NCI-H345 treated with DMSO at 0.1 percent for 48 hours (cell line): ENCODE results near the gene CCDC32.

Experiments used
- DNase-seq: peaks from one replicate; lab custom pipeline; 2025; ENCODE audit not compliant: unreplicated experiment; lab: John Stamatoyannopoulos, UW

CCDC32 gene

DNA sequence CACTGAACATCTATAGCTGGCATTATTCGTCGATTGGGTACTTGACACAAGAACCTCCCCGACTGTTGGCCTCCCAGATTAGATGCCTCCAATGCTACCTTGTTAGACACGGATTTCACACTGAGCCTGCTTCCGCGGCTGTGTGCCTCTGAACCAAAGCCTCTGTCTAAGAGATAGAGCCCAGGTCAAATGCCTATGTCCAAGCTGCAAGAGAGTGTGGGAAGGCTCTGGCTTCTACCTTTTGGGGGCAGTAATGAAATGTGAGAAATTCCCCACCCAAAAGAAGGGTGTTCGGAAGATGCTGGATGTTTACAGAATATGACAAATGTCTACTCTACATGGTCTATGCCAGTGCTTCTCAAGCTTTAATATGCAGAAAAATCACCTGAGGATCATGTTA is 2.3 kb upstream of the CCDC32 start:
- no peak for DNase-seq

DNA sequence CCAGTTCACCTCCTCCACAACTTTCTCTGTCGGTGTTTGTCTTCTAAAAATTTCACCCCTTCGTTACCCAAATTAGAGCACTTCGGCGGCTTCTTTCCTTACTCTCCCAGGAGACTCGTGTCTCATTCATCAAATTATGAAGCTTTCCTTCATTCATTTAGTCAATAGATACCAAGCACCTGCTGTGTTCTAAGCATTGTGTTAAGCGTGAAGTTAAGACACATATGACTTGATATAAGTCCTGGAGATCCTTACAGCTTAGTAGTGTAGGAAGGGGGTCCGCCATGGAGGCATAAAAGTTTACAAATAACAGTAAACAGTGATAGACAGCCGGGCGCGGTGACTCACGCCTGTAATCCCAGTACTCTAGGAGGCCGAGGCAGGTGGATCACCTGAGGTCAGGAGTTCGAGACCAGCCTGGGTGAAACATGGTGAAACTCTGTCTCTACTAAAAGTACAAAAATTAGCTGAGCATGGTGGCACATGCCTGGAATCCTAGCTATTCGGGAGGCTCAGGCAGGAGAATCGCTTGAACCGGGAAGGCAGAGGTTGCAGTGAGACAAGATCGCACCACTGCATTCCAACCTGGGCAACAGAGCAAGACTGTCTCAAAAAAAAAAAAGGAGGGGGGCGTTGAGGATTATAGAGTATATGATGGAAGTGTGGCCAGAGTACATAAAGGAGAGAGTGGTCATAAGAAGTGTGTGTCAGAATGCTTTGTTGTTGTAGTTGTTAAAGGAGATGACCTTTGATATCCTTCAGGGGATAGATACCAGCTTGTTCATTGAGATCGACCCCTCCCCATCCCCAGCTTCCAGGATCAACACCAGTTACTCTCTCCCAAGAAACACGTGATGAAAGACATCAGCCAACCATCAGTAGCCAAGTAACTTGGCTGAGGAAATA is 744 bp upstream of the CCDC32 start:
- no peak for DNase-seq

DNA sequence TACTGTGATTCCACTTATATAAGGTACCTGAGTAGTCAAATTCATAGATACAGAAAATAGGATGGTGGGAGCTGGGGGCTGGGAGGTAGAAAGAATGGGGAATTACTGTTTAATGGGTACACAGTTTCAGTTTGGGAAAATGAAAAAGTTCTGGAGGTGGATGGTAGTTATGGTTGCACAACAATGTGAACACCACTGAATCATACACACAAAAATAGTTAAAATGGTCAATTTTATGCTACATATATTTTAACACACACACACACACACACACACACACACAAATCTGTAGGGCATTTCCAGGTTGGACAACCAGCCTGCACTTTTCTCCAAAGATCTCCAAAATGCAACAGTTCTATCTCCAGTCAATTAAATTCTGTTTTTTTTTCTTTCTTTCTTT is 1.4 kb downstream of the CCDC32 start:
- no peak for DNase-seq

DNA sequence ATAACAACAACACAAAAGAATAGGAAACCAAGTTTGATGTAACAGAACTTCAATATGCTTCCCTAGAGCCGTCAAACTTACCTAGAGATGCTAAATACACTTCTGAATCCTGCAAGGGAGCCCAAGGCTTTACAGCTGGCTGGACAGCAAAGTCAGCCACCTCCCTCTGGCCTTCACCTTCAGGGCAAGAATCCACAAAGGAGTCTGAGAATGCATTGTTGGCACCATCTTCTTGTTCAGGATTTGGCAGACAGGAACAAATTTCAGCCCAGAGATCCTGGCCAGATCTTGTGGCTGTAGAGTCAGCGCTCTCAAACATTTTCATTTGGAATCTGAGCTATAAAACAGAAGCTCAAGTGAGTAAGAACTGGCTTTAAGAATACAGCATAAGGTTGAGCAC is 2.2 kb downstream of the CCDC32 start:
- DNase-seq: no peak

DNA sequence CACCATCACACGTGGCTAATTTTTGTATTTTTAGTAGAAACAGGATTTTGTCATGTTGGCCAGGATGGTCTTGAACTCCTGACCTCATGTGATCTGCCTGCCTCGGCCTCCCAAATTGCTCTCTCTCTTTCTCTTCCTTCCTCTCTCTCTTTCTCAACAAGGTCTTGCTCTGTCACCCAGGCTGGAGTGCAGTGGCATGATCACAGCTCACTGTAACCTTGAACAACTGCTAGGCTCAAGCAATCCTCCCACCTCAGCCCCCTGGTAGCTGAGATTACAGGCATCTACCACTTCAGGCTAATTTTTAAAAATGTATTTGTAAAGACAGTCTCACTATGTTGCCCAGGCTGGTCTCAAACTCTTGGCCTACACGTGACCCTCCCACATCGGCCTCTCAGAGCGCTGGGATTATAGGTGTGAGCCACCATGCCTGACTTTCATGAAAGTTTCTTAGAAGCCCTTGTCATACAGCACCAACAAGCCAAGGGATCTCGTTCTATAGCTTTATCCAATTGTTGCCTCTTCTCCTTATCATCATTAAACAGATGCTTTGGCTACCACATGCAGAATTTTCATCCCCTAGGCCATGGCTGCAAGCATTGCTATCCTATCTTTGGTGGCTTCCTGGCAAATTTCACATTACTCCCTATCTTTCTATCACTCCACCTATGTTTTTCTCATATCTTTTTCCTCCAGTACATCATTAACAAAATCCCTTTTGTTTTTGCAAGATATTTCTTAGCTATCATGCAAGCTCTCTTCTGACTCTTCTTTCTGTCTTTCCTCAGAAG is 5.7 kb downstream of the CCDC32 start:
- no peak for DNase-seq

DNA sequence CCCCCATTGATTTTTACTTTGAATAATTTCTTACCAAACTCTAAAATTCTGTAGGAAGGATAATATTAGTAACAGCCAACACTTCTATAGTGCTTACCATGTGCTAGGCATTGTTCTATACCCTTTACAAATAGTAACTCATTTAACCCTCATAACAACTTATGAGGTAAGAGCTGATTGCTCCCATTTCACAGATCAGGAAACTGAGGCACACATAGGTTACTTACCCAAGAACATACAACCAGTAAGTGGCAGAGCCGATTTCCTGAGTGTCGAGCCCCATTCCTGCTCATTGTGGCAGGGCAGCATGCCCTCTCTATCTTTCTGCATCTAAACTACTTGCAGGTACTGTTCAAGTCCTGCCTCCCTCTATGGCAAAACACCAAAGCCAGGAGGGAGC is 9.0 kb downstream of the CCDC32 start:
- no peak for DNase-seq

DNA sequence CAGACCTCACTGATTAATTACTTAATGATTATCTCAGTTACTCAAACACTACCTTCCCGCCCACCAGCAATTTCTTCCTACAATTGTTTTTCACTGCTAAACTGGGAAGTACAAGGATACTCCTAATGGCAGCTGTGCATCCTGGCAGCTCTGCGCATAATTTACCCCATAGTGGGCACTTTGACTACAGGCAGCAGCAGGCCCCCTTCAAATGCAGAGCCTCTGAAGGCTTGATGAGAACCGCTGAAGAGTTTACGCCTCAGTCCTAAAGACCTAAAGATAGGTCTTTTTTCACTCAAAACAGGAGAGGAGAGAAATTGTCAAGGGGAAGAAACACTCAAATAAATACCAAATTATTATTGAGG is 10.7 kb downstream of the CCDC32 start:
- peak; percentile 1 for DNase-seq

DNA sequence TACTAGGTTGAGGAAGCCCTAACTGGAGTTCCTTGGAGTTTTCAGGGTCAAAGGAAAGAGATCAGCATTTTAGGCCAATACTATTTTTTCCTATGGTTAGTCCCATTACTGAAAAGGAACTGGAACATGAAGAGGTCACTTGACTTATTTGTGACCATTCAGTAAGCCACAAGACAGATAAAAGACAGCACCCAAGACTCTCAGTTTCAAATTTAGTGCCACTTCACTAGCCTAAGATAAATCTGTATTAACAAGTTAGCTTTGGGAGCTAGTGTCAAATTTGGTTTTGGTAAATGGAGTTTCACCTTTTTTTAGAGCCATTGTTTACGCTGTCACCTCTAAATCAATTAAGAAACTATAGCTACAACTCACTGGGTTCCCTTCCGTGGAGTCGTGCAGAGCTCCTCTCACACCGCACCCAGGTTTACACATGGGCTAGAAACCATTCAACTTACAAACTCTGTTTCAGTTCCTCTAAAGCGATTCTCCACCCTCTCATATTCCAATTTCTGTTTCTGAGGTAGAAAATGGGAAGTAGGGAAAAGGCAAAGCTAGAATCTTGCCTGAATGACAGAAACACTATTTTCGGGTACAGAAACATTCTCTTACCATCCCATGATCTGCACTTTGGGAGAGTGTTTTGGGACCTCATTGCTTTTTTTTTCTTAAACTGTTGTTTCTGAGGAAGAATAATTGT is 14.4 kb downstream of the CCDC32 start:
- DNase-seq: no peak

DNA sequence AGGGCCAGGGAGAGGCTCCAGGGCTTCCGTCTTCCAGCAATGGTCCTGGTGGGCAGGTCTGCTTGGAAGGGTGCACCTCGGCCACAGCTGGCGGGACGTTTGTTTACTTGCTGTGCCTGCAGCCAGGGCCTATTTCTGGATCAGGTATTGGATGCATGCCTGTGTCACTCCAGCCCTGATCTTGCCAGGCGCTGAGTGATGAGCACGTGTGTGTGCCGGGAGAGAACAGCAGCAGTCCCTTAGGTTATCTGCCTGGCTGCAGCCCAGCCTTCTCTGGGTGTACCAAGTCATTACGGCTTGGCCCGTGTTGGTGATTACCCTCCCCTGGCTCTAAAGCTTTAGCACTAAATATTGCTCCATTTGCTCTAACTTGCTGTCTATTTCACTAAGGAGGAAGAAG is 14.9 kb downstream of the CCDC32 start:
- no peak for DNase-seq

DNA sequence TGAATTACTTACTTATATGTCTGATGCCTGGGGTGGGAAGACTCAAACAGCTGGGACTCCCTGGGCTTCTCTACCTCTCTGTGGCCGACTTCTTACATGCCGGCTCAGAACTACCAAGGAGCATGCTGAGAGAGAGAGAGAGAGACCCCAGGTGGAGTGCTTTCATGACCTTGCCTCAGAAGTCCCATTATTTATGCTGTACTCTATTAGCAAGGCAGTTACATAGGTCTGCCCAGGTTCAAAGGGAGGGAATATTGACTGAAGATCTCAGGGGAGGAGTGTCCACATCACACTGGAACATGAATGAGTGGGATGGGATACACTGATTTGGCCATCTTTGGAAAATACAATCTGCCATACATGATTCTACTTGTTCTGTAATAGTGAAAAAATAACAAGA is 16.2 kb downstream of the CCDC32 start:
- DNase-seq: no peak

DNA sequence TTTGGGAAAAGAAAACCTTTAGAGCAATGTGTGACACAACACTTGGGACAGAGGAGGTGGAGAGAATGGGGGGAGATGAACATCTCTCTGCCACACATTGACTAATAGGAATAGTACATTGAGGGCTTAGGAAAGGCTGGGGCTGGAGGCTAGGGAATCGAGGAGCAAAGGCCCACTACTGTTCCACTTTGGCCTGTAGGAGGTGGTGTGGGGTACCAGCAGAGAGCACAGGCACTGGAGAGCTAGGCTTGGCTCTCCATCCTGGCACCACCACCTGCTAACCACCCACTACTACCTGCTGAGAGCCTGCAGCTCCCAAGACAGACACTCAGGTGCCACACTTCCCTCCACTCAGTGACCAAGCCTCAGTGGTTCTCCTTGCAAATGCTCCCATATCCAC is 19.4 kb downstream of the CCDC32 start:
- no peak for DNase-seq

DNA sequence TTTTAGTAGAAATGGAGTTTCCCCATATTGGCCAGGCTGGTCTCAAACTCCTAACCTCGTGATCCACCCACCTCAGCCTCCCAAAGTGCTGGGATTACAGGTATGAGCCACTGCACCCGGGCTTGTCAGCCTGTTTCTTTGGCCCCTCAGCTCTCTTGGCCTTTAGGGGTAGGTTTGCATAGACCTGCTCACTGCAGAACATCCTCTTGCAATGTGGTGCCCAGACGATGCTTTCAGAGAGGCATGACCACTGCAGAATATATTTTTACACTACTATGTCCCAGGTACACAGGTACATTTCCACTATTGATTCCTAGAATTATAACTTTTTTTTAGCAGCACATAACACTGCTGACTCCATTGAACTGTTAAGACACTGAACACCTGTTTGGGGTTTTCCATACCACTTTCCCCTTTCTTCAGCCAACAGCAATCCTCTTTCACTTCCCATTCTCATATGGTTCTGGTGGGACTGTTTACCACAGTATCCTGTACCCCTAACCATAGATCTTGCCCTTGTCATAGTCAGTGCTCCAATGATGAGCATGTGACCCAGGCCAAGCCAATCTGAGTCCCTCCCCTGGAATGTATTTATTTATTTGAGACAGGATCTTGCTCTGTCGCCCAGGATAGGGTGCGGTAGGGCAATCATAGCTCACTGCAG is 21.1 kb downstream of the CCDC32 start:
- DNase-seq: no peak

DNA sequence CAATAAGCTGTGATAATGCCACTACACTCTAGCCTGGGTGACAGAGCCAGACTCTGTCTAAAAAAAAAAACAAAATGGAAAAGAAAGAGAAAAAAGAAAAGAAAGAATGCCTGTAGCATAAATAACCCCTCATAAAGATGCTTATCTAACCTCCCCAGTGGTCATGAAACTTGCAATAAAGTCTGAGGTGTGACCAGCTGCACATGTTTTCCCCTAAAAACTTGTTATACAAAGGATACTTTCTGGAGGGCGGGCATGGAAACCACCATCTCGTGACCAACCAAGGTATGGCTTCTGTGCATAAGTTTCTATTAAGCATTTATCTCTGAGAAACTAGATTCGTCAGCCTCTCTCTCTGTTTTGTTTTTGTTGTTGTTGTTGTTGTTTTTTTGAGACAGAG is 21.8 kb downstream of the CCDC32 start:
- DNase-seq: no peak

DNA sequence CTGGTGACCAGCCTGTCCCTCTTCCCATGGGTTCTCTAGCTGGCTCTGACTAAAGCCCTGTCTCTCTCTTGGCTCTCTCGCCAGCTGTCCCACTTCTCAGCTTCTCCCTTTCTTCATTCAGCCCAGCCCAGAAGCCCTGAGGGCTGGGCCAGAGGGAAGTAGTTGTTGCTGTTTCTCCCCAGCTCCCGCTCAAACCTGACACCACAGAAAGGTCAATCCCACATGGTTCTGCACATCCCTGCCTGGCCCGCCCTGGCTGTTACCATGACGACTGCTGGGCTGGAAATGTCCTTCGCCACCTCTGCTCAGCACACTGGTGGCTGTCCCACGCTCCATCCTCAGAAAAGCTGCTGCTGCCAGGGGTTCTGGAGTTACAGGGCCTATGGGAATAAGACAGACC is 25.9 kb downstream of the CCDC32 start:
- no peak for DNase-seq

DNA sequence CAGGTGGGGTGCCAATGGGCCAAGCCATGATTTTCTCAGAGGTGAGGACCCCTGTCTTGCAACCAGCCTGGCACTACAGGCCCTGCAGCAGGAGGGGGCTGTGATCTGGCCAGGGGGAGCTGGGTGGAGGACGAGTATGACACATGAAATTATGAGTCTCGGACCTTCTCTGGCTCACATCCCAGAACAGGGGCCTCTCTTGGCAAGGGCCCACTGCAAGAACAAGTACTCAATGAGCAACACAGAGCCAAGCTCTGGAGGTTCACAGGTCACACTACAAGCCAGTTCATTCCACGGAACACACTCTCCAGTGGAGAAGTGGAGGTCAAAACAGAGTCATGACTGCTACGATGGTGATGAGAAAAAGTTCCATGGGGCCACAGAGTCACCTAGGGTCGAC is 28.3 kb downstream of the CCDC32 start:
- DNase-seq: no peak

DNA sequence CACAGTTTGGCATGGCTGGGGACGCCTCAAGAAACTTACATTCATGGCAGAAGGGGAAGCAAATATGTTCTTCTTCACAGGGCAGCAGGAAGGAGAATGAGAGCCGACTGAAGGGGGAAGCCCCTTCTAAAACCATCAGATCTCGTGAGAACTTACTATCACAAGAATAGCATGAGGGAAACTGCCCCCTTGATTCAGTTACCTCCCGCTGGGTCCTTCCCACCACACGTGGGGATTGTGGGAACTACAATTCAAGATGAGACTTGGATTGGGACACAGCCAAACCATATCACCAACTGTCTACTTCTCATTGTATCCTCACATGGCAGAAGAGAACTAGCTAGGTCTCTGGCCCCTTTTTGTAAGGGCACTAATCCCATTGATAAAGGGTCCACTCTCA is 30.5 kb downstream of the CCDC32 start:
- DNase-seq: no peak

DNA sequence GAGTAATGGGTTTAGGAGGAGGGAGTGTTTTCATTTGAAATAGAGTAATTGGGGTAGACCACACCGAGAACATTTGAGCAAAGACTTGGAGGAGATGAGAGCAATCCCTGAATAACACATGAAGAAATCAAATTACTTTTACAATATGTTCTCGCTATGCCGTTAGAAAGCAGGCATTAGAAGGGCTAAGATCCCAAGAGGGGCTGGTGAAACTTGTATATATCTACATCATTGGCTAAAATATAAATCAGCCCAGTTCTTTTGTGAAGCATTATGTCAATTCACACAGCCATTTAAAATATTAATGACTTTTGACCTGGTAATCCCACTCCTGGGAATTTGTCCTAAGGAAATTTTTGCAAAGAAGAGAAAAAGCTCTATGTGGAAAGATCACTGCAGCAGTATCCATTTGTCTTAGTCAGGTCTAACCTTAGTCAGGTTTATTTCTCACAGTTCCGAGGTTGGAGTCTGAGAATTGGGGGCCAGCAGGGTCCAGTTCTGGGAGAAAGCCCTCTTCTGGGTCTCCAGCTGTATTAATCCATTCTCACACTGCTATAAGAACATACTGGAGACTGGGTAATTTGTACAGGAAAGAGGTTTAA is 31.0 kb downstream of the CCDC32 start:
- DNase-seq: no peak

DNA sequence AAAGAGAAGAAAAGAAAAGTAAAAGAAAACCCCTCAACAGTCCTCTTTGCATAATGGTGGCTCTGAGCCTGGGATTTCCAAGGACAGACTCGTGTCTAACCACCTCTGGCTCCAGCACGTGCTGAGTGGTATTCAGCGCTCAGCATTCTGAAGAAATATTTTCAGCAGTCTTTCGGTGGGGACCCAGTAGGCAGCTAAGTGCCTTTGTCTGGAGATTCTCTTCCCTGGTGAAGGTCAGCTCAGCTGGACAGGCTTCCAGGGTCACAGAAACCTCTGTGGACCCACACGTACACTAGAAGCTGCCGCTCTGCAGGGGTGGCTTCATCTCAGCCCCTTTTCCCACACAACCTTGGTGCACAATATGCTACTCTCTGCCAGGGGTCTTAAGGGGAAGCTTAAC is 36.0 kb downstream of the CCDC32 start:
- DNase-seq: no peak

DNA sequence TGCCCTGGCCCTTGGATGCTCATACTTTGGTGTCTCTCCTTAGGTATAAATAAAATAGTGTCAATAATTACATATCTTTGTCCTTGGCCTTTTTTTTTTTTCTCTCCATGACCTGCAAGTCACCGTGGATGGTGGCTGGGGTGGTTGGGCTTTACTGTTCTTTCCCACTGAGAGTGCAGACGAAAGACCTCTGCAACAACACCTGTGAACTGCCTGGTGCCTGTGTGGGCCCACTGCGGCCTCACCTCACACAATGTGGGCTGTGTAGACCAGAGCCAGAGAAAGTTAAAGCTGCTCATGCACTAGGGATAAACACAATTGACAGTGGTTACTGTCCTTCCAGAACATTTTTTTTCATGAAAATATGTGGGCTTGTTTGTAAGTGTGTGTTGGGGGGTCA is 39.0 kb downstream of the CCDC32 start:
- no peak for DNase-seq

DNA sequence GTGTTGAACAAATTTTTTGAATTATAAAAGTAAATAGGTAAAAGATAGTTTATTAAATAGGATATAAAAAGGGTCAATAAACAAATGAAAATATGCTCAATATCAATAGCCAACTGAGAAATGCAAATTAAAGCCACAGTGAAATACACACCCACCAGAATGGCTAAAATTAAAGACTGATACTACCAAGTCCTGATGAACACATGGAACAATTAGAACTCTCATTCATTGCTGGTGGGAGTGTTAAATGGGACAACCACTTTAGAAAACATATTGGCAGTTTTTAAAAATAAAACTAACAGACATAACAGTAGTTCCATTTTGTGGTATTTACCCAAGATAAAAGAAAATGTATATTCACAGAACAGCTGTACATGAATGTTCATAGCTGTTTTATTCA is 41.2 kb downstream of the CCDC32 start:
- no peak for DNase-seq

DNA sequence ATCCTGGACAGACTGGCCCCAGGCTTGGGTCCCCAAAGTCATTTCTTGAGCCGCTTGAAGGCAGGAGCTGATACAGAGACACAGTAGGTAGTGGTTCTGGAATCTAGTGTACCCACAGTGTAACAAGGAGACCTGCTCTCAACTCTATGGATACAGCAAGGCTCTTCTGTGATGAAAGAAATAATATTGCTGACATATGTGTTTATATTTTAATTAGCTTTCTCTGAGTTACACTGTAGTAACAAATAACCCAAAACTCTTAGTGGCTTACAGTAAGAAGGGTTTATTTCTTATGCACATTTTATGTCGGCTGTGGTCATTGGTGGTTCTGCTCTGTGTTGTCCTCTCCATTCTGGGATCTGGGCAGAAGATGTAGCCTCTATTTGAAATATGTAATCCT is 48.5 kb downstream of the CCDC32 start:
- DNase-seq: no peak
